ENCODE results near the gene IGFBP3. TPM values are rescaled to one million over a fixed set of nuclear protein-coding genes. Genes with fewer than 3 reads are reported as not detected.
A peak's percentile ranks its signal among the peaks of the same experiment; 100 is the strongest.

Gene IGFBP3
- total and polyA plus RNA-seq, 2 of the 13 experiments (the other 11 are each of a cell fraction or from before 2014, with no cell fraction given): 57.5 TPM; not detected in 1

GRCh38 chr7:45890125-45890901 is 30.8 kb downstream of the IGFBP3 start (continued):
- TF ChIP-seq ZNF550 (CRISPR knock-in tag; IDR thresholded peaks at IDR 0.05; ENCODE audit: borderline replicate concordance): no peak
- TF ChIP-seq CREBL2 (CRISPR knock-in tag; IDR thresholded peaks at IDR 0.05; ENCODE audit: borderline replicate concordance): 0 out of 2 replicates have a peak, but pooled peaks have one; percentile 54
- peak; percentile 90; the same call in 1 of the 2 replicates for TF ChIP-seq ZNF572 (CRISPR knock-in tag; IDR thresholded peaks at IDR 0.05)
- TF ChIP-seq MED1 (CRISPR knock-in tag; IDR thresholded peaks at IDR 0.05): peak; percentile 72
- TF ChIP-seq, protein P1, sequence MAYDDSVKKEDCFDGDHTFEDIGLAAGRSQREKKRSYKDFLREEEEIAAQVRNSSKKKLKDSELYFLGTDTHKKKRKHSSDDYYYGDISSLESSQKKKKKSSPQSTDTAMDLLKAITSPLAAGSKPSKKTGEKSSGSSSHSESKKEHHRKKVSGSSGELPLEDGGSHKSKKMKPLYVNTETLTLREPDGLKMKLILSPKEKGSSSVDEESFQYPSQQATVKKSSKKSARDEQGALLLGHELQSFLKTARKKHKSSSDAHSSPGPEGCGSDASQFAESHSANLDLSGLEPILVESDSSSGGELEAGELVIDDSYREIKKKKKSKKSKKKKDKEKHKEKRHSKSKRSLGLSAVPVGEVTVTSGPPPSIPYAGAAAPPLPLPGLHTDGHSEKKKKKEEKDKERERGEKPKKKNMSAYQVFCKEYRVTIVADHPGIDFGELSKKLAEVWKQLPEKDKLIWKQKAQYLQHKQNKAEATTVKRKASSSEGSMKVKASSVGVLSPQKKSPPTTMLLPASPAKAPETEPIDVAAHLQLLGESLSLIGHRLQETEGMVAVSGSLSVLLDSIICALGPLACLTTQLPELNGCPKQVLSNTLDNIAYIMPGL (CRISPR knock-in tag; IDR thresholded peaks at IDR 0.05; ENCODE audit: borderline replicate concordance in 1 of 2, low read depth in 1 of 2): peak; percentile 12 to 17; a peak in 1 of 4 replicates
- TF ChIP-seq PHF5A (CRISPR knock-in tag; IDR thresholded peaks at IDR 0.05; ENCODE audit: low read depth, unreplicated experiment): peak; percentile 87
- TF ChIP-seq ZNF644 (CRISPR knock-in tag; IDR thresholded peaks at IDR 0.05; ENCODE audit: low read depth): no peak
- TF ChIP-seq ZNF253 (CRISPR knock-in tag; IDR thresholded peaks at IDR 0.05; ENCODE audit: borderline replicate concordance): 0 out of 2 replicates have a peak, but pooled peaks have one; percentile 11
- peak; percentile 49; the same call in 1 of the 2 replicates for TF ChIP-seq ZNF878 (CRISPR knock-in tag; IDR thresholded peaks at IDR 0.05)
- TF ChIP-seq ZNF652 (CRISPR knock-in tag; IDR thresholded peaks at IDR 0.05; ENCODE audit: borderline replicate concordance, low read depth): 0 out of 2 replicates have a peak, but pooled peaks have one; percentile 8
- TF ChIP-seq ZC3H4 (CRISPR knock-in tag; IDR thresholded peaks at IDR 0.05; ENCODE audit: borderline replicate concordance): 0 out of 2 replicates have a peak, but pooled peaks have one; percentile 30
- TF ChIP-seq ZNF660 (CRISPR knock-in tag; IDR thresholded peaks at IDR 0.05; ENCODE audit: borderline replicate concordance, low read depth): no peak
- TF ChIP-seq ZNF577 (CRISPR knock-in tag; IDR thresholded peaks at IDR 0.05; ENCODE audit: borderline replicate concordance, low read depth): no peak
- TF ChIP-seq, protein P2, sequence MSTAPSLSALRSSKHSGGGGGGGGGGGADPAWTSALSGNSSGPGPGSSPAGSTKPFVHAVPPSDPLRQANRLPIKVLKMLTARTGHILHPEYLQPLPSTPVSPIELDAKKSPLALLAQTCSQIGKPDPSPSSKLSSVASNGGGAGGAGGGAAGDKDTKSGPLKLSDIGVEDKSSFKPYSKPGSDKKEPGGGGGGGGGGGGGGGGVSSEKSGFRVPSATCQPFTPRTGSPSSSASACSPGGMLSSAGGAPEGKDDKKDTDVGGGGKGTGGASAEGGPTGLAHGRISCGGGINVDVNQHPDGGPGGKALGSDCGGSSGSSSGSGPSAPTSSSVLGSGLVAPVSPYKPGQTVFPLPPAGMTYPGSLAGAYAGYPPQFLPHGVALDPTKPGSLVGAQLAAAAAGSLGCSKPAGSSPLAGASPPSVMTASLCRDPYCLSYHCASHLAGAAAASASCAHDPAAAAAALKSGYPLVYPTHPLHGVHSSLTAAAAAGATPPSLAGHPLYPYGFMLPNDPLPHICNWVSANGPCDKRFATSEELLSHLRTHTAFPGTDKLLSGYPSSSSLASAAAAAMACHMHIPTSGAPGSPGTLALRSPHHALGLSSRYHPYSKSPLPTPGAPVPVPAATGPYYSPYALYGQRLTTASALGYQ (CRISPR knock-in tag; IDR thresholded peaks at IDR 0.05): peak; percentile 15; the same call in 1 of the 2 replicates
- TF ChIP-seq GTF3A (CRISPR knock-in tag; conservative IDR thresholded peaks at IDR 0.05): no peak
- peak; percentile 52; the same call in 1 of the 2 replicates for TF ChIP-seq SMYD3 (CRISPR knock-in tag; IDR thresholded peaks at IDR 0.05)
- TF ChIP-seq, protein P3, sequence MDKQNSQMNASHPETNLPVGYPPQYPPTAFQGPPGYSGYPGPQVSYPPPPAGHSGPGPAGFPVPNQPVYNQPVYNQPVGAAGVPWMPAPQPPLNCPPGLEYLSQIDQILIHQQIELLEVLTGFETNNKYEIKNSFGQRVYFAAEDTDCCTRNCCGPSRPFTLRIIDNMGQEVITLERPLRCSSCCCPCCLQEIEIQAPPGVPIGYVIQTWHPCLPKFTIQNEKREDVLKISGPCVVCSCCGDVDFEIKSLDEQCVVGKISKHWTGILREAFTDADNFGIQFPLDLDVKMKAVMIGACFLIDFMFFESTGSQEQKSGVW (CRISPR knock-in tag; IDR thresholded peaks at IDR 0.05; ENCODE audit: borderline replicate concordance): peak; percentile 61; the same call in 1 of the 2 replicates
- TF ChIP-seq NR2C2 (CRISPR knock-in tag; IDR thresholded peaks at IDR 0.05; ENCODE audit: borderline replicate concordance): 0 out of 2 replicates have a peak, but pooled peaks have one; percentile 32
- TF ChIP-seq, protein P4, sequence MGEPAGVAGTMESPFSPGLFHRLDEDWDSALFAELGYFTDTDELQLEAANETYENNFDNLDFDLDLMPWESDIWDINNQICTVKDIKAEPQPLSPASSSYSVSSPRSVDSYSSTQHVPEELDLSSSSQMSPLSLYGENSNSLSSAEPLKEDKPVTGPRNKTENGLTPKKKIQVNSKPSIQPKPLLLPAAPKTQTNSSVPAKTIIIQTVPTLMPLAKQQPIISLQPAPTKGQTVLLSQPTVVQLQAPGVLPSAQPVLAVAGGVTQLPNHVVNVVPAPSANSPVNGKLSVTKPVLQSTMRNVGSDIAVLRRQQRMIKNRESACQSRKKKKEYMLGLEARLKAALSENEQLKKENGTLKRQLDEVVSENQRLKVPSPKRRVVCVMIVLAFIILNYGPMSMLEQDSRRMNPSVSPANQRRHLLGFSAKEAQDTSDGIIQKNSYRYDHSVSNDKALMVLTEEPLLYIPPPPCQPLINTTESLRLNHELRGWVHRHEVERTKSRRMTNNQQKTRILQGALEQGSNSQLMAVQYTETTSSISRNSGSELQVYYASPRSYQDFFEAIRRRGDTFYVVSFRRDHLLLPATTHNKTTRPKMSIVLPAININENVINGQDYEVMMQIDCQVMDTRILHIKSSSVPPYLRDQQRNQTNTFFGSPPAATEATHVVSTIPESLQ (CRISPR knock-in tag; conservative IDR thresholded peaks at IDR 0.05): peak; percentile 31; the same call in 1 of the 2 replicates
- peak; percentile 52 for TF ChIP-seq ZNF430 (CRISPR knock-in tag; IDR thresholded peaks at IDR 0.05)

Measured in HepG2 (cell line).